Measurements from ENCODE around the gene CACNA1A.

DNA sequence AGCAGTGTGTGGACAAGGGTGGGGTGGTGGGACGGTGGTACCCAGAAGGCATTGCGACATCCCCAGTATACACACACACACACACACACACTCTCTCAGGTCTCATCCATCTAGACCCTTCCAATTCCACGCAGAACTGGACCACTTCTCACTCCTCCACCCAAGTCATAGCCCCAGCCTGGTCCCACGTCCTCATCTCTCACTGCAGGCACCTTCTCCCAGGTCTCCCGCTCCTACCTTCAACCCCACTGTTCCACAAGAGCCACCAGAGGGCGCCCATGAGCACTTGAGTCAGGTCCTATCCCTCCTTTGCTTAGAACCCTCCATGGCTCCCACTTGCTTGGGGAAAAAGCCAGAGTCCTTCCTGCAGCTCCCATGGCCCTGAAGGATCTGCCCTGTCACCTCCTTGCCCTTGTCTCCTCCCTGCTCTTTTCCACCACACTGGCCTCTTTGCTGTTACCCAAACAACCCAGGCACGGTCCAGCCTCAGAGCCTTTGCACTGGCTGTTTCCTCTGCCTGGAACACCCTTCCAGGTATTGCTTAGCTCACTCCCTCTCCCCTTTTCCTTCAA lies 293.4 kb downstream of the CACNA1A start:
- TF ChIP-seq EP300 (IDR thresholded peaks at IDR 0.05), result no peak
- TF ChIP-seq POLR2A (IDR thresholded peaks at IDR 0.05; ENCODE audit: low read length), result no peak
- peak; percentile 52 for TF ChIP-seq SMC3 (IDR thresholded peaks at IDR 0.05)
- TF ChIP-seq, protein P1, sequence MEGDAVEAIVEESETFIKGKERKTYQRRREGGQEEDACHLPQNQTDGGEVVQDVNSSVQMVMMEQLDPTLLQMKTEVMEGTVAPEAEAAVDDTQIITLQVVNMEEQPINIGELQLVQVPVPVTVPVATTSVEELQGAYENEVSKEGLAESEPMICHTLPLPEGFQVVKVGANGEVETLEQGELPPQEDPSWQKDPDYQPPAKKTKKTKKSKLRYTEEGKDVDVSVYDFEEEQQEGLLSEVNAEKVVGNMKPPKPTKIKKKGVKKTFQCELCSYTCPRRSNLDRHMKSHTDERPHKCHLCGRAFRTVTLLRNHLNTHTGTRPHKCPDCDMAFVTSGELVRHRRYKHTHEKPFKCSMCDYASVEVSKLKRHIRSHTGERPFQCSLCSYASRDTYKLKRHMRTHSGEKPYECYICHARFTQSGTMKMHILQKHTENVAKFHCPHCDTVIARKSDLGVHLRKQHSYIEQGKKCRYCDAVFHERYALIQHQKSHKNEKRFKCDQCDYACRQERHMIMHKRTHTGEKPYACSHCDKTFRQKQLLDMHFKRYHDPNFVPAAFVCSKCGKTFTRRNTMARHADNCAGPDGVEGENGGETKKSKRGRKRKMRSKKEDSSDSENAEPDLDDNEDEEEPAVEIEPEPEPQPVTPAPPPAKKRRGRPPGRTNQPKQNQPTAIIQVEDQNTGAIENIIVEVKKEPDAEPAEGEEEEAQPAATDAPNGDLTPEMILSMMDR (IDR thresholded peaks at IDR 0.05), result peak; percentile 53
- TF ChIP-seq TP53 (CRISPR knock-in tag; IDR thresholded peaks at IDR 0.05), result no peak
- peak; percentile 83 for TF ChIP-seq ZFP36 (IDR thresholded peaks at IDR 0.05; ENCODE audit: borderline replicate concordance, partially characterized antibody)
- no peak for TF ChIP-seq SREBF2 (IDR thresholded peaks at IDR 0.05)
- TF ChIP-seq, protein P2, sequence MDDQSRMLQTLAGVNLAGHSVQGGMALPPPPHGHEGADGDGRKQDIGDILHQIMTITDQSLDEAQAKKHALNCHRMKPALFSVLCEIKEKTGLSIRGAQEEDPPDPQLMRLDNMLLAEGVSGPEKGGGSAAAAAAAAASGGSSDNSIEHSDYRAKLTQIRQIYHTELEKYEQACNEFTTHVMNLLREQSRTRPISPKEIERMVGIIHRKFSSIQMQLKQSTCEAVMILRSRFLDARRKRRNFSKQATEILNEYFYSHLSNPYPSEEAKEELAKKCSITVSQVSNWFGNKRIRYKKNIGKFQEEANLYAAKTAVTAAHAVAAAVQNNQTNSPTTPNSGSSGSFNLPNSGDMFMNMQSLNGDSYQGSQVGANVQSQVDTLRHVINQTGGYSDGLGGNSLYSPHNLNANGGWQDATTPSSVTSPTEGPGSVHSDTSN (IDR thresholded peaks at IDR 0.05), result no peak
- no peak for TF ChIP-seq JUN (IDR thresholded peaks at IDR 0.05)
- TF ChIP-seq, protein P3, sequence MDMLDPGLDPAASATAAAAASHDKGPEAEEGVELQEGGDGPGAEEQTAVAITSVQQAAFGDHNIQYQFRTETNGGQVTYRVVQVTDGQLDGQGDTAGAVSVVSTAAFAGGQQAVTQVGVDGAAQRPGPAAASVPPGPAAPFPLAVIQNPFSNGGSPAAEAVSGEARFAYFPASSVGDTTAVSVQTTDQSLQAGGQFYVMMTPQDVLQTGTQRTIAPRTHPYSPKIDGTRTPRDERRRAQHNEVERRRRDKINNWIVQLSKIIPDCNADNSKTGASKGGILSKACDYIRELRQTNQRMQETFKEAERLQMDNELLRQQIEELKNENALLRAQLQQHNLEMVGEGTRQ (IDR thresholded peaks at IDR 0.05), result no peak
- TF ChIP-seq, protein P4, sequence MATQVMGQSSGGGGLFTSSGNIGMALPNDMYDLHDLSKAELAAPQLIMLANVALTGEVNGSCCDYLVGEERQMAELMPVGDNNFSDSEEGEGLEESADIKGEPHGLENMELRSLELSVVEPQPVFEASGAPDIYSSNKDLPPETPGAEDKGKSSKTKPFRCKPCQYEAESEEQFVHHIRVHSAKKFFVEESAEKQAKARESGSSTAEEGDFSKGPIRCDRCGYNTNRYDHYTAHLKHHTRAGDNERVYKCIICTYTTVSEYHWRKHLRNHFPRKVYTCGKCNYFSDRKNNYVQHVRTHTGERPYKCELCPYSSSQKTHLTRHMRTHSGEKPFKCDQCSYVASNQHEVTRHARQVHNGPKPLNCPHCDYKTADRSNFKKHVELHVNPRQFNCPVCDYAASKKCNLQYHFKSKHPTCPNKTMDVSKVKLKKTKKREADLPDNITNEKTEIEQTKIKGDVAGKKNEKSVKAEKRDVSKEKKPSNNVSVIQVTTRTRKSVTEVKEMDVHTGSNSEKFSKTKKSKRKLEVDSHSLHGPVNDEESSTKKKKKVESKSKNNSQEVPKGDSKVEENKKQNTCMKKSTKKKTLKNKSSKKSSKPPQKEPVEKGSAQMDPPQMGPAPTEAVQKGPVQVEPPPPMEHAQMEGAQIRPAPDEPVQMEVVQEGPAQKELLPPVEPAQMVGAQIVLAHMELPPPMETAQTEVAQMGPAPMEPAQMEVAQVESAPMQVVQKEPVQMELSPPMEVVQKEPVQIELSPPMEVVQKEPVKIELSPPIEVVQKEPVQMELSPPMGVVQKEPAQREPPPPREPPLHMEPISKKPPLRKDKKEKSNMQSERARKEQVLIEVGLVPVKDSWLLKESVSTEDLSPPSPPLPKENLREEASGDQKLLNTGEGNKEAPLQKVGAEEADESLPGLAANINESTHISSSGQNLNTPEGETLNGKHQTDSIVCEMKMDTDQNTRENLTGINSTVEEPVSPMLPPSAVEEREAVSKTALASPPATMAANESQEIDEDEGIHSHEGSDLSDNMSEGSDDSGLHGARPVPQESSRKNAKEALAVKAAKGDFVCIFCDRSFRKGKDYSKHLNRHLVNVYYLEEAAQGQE (IDR thresholded peaks at IDR 0.05), result no peak
